Cardiac muscle cell (in vitro differentiated cells and primary cell): ENCODE data around the gene TBC1D30. TPM values are rescaled to one million over a fixed set of nuclear protein-coding genes. Genes with fewer than 3 reads are reported as not detected.

Experiments
- DNase-seq, 2 donors: peaks; one replicate each; pipeline versions ENCODE4 v3.0.0 to v3.0.0-alpha.2; 2010 to 2017; ENCODE audit warnings: low read depth in 1 of 2, low spot score in 1 of 2
- H3K27ac ChIP-seq: fragments of 200-600 bp; sonication (generic); 2 replicates; pipeline ENCODE4 v1.5.1; 2016
- H3K27me3 ChIP-seq: fragments of 200-600 bp; sonication (generic); 2 replicates; pipeline ENCODE4 v1.6.0; 2016; ENCODE audit warnings: control low read depth
- H3K36me3 ChIP-seq: fragments of 200-600 bp; sonication (generic); 2 replicates; pipeline ENCODE4 v1.5.1; 2016; ENCODE audit warnings: control low read depth
- H3K4me1 ChIP-seq: fragments of 200-600 bp; sonication (generic); 2 replicates; pipeline ENCODE4 v1.8.1; 2017; ENCODE audit warnings: low read depth, mild to moderate bottlenecking, mixed run types
- H3K4me3 ChIP-seq: fragments of 200-600 bp; sonication (generic); 2 replicates; pipeline ENCODE4 v1.5.1; 2016; ENCODE audit warnings: mild to moderate bottlenecking
- H3K9me3 ChIP-seq: fragments of 200-600 bp; sonication (generic); 2 replicates; pipeline ENCODE4 v1.5.1; 2017; ENCODE audit warnings: low read depth, mild to moderate bottlenecking, control low read depth
- CTCF ChIP-seq: IDR thresholded peaks from 2 replicates; pipeline ENCODE4 v1.5.1; 2012; ENCODE audit warnings: low read depth, mild to moderate bottlenecking, low read length
- polyA plus RNA-seq: library from polyadenylated mRNA; unstranded; fragments of >200 nt; fragmentation: Nextera tagmentation; extraction: Ambion mirVana; gene quantifications from 2 replicates; pipeline ENCODE4 v1.2.1, GENCODE V29; 2016
- total RNA-seq: library from RNA; depleted of rRNA; stranded (reverse); fragments of >200 nt; gene quantifications from 2 replicates; pipeline ENCODE4 v1.2.3, GENCODE V29; 2016

Gene TBC1D30
- total and polyA plus RNA-seq, 2 experiments from 2014 or later: 0.57 to 1.2 TPM

GRCh38 chr12:64922853-64923252, 98.4 kb downstream of the TBC1D30 start:
- no peaks in the 10 kb centered on the region for H3K9me3 ChIP-seq
- no peaks in the 10 kb centered on the region for H3K36me3 ChIP-seq
- no peak for DNase-seq
- no peaks in the 10 kb centered on the region for H3K27me3 ChIP-seq
- no peak for TF ChIP-seq CTCF
- no peak overlapping the region for H3K27ac ChIP-seq
- H3K4me3 ChIP-seq: no peak overlapping the region
- no peaks in the 10 kb centered on the region for H3K4me1 ChIP-seq

GRCh38 chr12:64923536-64923935, 99.1 kb downstream of the TBC1D30 start:
- Histone ChIP-seq H3K4me3 (no peak overlapping the region), H3K27me3 (no peaks in the 10 kb centered on the region), H3K4me1 (no peaks in the 10 kb centered on the region), H3K36me3 (no peaks in the 10 kb centered on the region), H3K27ac (no peak overlapping the region), H3K9me3 (no peaks in the 10 kb centered on the region)
- no peak for DNase-seq
- TF ChIP-seq CTCF: no peak

Other genes starting within 250 kb of the TBC1D30 start
- gene RASSF3, start 214.2 kb upstream of the TBC1D30 start, total RNA-seq: 16.9 and 23.6 TPM in 2 replicates
- gene RASSF3, start 214.2 kb upstream of the TBC1D30 start, polyA plus RNA-seq: 3.5 and 4.8 TPM in 2 replicates
- gene GNS, start 65.2 kb upstream of the TBC1D30 start, total RNA-seq: 45.5 and 51.8 TPM in 2 replicates
- 44.0 and 50.2 TPM in 2 replicates for gene GNS, start 65.2 kb upstream of the TBC1D30 start, polyA plus RNA-seq